Caco-2 (cell line): Measurements from ENCODE around the gene PCBP3. TPM values are rescaled to one million over a fixed set of nuclear protein-coding genes. Genes with fewer than 3 reads are reported as not detected.

Source experiments
- BruUV-seq: library from RNA; stranded (reverse); fragments of 400-500 nt; replicated peaks from 2 replicates; lab custom pipeline; 2021; lab: Mats Ljungman, UMichigan
- CTCF ChIA-PET: fragments of 300-600 bp; sonication (Branson Sonifier 250); formaldehyde crosslinking; loops from one replicate; lab custom pipeline; 2022; ENCODE audit warnings: antibody characterized with exemption; lab: Charles Lee
- POLR2A ChIA-PET: fragments of 300-600 bp; sonication (Branson Sonifier 250); formaldehyde crosslinking; loops from one replicate; lab custom pipeline; 2022; ENCODE audit warnings: antibody characterized with exemption; lab: Charles Lee
- DNase-seq, 2 experiments: peaks; one replicate each; pipeline versions ENCODE4 v3.0.0 to v3.0.0-alpha.2; 2020 to 2022
- H3K27me3 ChIP-seq: replicated peaks from 2 replicates; pipeline ENCODE4 v1.6.0; 2011; ENCODE audit warnings: low read length; ENCODE audit not compliant: control insufficient read depth, insufficient read depth
- H3K36me3 ChIP-seq: 2 replicates; pipeline ENCODE4 v1.5.1; 2011; ENCODE audit warnings: low read length; ENCODE audit not compliant: control insufficient read depth, insufficient read depth
- H3K4me1 ChIP-seq: fragments of 250-450 bp; sonication (Bioruptor Pico); 2 replicates; pipeline ENCODE4 v1.5.1; 2020; ENCODE audit warnings: mild to moderate bottlenecking
- H3K4me3 ChIP-seq: 2 replicates; pipeline ENCODE4 v1.5.1; 2011; ENCODE audit warnings: low read depth, mild to moderate bottlenecking, control low read depth, low read length
- H3K9me3 ChIP-seq: fragments of 250-450 bp; sonication (Bioruptor Pico); 2 replicates; pipeline ENCODE4 v1.5.1; 2020; ENCODE audit warnings: mild to moderate bottlenecking, moderate library complexity
- H3K27ac Mint-ChIP-seq: one replicate; pipeline ENCODE4 v1.8.0; 2022; ENCODE audit warnings: mixed read lengths; ENCODE audit not compliant: unreplicated experiment
- H3K27me3 Mint-ChIP-seq: one replicate; pipeline ENCODE4 v1.8.0; 2022; ENCODE audit warnings: mixed read lengths; ENCODE audit not compliant: insufficient read depth, unreplicated experiment
- H3K36me3 Mint-ChIP-seq: one replicate; pipeline ENCODE4 v1.8.0; 2022; ENCODE audit warnings: mild to moderate bottlenecking, mixed read lengths; ENCODE audit not compliant: insufficient read depth, unreplicated experiment
- H3K4me1 Mint-ChIP-seq: one replicate; pipeline ENCODE4 v1.8.0; 2022; ENCODE audit warnings: low read depth, mixed read lengths; ENCODE audit not compliant: unreplicated experiment
- H3K4me3 Mint-ChIP-seq: one replicate; pipeline ENCODE4 v1.8.0; 2022; ENCODE audit warnings: mild to moderate bottlenecking, moderate library complexity, mixed read lengths; ENCODE audit not compliant: unreplicated experiment
- H3K9me3 Mint-ChIP-seq: one replicate; pipeline ENCODE4 v1.8.0; 2022; ENCODE audit warnings: mixed read lengths; ENCODE audit not compliant: unreplicated experiment
- intact Hi-C: fragments of 100-400 bp; cut with micrococcal nuclease; formaldehyde crosslinking; loops from one replicate; pipeline ENCODE4 v1.10.0; 2022; ENCODE audit not compliant: unreplicated experiment
- total RNA-seq: library from RNA; stranded (reverse); gene quantifications from 2 replicates; pipeline ENCODE4 v1.2.3, GENCODE V29; 2022
- TF ChIP-seq, protein P1 (sequence below), 2 experiments: fragments of 200-600 bp in 1 of 2; IDR thresholded peaks; 1 replicate in 1 of 2; 2 replicates in 1 of 2; pipeline versions ENCODE4 v1.5.1 to v1.8.0; 2011 to 2022; ENCODE audit warnings: antibody characterized with exemption in 1 of 2, control low read depth in 1 of 2, inconsistent platforms in 1 of 2, low read depth in 1 of 2, low read length in 1 of 2, mild to moderate bottlenecking in 1 of 2, moderate library complexity in 1 of 2; ENCODE audit not compliant: insufficient read depth in 1 of 2, severe bottlenecking in 1 of 2, unreplicated experiment in 1 of 2

The PCBP3 gene
- total RNA-seq, 1 experiment from 2014 or later: 0.75 TPM

DNA sequence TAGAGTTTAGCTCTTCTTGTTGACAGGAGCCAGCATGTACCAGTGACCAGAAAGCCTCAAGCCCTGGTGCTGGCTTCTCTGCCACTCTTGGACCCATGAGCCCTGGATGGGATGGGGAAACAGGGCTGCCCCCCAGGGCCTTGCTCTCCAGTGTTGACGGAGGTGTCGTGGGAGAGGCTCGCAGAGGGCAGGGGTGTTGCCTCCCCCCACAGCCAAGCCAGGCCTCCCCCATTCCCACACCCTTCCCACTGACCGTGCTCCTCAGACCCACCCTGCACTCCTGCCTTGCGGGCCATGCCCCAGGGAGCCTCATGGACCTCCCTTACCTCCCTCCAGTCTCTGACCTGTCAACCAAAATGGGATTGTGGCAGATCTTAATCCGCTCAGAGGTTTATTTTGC, 214.2 kb downstream of the PCBP3 start:
- TF ChIP-seq, protein P1, sequence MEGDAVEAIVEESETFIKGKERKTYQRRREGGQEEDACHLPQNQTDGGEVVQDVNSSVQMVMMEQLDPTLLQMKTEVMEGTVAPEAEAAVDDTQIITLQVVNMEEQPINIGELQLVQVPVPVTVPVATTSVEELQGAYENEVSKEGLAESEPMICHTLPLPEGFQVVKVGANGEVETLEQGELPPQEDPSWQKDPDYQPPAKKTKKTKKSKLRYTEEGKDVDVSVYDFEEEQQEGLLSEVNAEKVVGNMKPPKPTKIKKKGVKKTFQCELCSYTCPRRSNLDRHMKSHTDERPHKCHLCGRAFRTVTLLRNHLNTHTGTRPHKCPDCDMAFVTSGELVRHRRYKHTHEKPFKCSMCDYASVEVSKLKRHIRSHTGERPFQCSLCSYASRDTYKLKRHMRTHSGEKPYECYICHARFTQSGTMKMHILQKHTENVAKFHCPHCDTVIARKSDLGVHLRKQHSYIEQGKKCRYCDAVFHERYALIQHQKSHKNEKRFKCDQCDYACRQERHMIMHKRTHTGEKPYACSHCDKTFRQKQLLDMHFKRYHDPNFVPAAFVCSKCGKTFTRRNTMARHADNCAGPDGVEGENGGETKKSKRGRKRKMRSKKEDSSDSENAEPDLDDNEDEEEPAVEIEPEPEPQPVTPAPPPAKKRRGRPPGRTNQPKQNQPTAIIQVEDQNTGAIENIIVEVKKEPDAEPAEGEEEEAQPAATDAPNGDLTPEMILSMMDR (IDR thresholded peaks at IDR 0.05; ENCODE audit: insufficient read depth in 1 of 2, low read depth in 1 of 2, low read length in 1 of 2, severe bottlenecking in 1 of 2, unreplicated experiment in 1 of 2): no peak
- no peak for DNase-seq
- H3K4me1 ChIP-seq: no peaks in the 10 kb centered on the region
- Mint-ChIP-seq H3K36me3 (no peaks in the 10 kb centered on the region), H3K4me3 (no peak overlapping the region), H3K9me3 (no peaks in the 10 kb centered on the region), H3K27me3 (peaks cover 6% of the 10 kb centered on the region), H3K4me1 (no peaks in the 10 kb centered on the region), H3K27ac (no peak overlapping the region)
- BruUV-seq: no TSS peak
- no peaks in the 10 kb centered on the region for H3K27me3 ChIP-seq
- no peak overlapping the region for H3K4me3 ChIP-seq
- no peaks in the 10 kb centered on the region for H3K36me3 ChIP-seq
- POLR2A ChIA-PET: no interaction called here
- CTCF ChIA-PET: no interaction called here
- H3K9me3 ChIP-seq: no peaks in the 10 kb centered on the region
- intact Hi-C loops: no loop called here

- POLR2A ChIA-PET: no interaction called here
- CTCF ChIA-PET: no interaction called here
These were observed 214.7 kb downstream of the PCBP3 start for GRCh38 chr21:45858180-45858579.

GRCh38 chr21:45859041-45859761, 215.7 kb downstream of the PCBP3 start:
- H3K4me3 ChIP-seq: no peak overlapping the region
- no peaks in the 10 kb centered on the region for H3K27me3 ChIP-seq
- Mint-ChIP-seq H3K27me3 (peaks cover 3% of the 10 kb centered on the region), H3K36me3 (no peaks in the 10 kb centered on the region), H3K4me3 (no peak overlapping the region), H3K27ac (no peak overlapping the region), H3K4me1 (no peaks in the 10 kb centered on the region), H3K9me3 (no peaks in the 10 kb centered on the region)
- H3K9me3 ChIP-seq: no peaks in the 10 kb centered on the region
- ChIA-PET POLR2A (no interaction called here), CTCF (no interaction called here)
- intact Hi-C loops: no loop called here
- H3K36me3 ChIP-seq: no peaks in the 10 kb centered on the region
- TF ChIP-seq, protein P1 (IDR thresholded peaks at IDR 0.05; ENCODE audit: insufficient read depth in 1 of 2, low read depth in 1 of 2, low read length in 1 of 2, severe bottlenecking in 1 of 2, unreplicated experiment in 1 of 2): no peak
- no peak for DNase-seq
- H3K4me1 ChIP-seq: no peaks in the 10 kb centered on the region
- no TSS peak for BruUV-seq

More at GRCh38 chr21:45858180-45858579, 214.7 kb downstream of the PCBP3 start:
- Histone ChIP-seq H3K27me3 (no peaks in the 10 kb centered on the region), H3K36me3 (no peaks in the 10 kb centered on the region), H3K4me3 (no peak overlapping the region), H3K4me1 (no peaks in the 10 kb centered on the region), H3K9me3 (no peaks in the 10 kb centered on the region)
- no peak overlapping the region for H3K4me3 Mint-ChIP-seq
- no peak for DNase-seq
- TF ChIP-seq, protein P1 (IDR thresholded peaks at IDR 0.05; ENCODE audit: insufficient read depth in 1 of 2, low read depth in 1 of 2, low read length in 1 of 2, severe bottlenecking in 1 of 2, unreplicated experiment in 1 of 2): no peak
- H3K4me1 Mint-ChIP-seq: no peaks in the 10 kb centered on the region
- intact Hi-C loops: no loop called here
- H3K27me3 Mint-ChIP-seq: peaks cover 3% of the 10 kb centered on the region
- no TSS peak for BruUV-seq
- H3K27ac Mint-ChIP-seq: no peak overlapping the region
- H3K36me3 Mint-ChIP-seq: no peaks in the 10 kb centered on the region
- H3K9me3 Mint-ChIP-seq: no peaks in the 10 kb centered on the region
